ENCODE measurements around the gene UST. TPM values are rescaled to one million over a fixed set of nuclear protein-coding genes. Genes with fewer than 3 reads are reported as not detected.

UST gene
- total RNA-seq, 4 donors from 2014 or later, result 2.9 to 12.0 (median 5.7) TPM

DNA sequence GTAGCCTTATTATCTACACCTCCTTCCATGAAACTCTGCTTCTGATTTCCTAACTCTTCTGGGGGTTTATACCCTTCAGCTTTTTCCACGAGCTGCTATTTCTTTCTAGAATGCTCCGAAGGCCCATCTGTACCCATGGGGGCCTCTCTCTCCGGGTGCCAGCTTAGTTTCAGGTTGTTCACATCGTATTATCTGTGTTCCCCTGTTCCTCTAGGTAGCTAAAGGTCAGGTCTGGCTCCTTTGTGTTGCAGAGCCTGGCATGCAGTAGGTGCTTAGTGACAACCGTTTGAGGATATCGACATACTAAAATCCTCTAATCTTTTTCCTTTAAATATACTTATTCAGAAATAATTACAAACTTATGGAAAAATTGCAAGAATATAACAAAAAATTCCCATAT, 73.0 kb downstream of the UST start:
- no peak overlapping the region for H3K4me3 ChIP-seq
- no peak for DNase-seq
- intact Hi-C loops (cut with DNase I), result no loop called here
- peaks cover 0 to 1% (median 0%) of the 10 kb centered on the region in 3 donors for H3K9me3 ChIP-seq
- no peaks in the 10 kb centered on the region for H3K36me3 ChIP-seq
- no peaks in the 10 kb centered on the region for H3K27me3 ChIP-seq
- peaks cover 4 to 13% (median 10%) of the 10 kb centered on the region in 3 donors for H3K4me1 ChIP-seq
- WGBS, 2 donors, result 86% methylated on average over 6 of the region's 6 CpGs
- TF ChIP-seq, protein P1, sequence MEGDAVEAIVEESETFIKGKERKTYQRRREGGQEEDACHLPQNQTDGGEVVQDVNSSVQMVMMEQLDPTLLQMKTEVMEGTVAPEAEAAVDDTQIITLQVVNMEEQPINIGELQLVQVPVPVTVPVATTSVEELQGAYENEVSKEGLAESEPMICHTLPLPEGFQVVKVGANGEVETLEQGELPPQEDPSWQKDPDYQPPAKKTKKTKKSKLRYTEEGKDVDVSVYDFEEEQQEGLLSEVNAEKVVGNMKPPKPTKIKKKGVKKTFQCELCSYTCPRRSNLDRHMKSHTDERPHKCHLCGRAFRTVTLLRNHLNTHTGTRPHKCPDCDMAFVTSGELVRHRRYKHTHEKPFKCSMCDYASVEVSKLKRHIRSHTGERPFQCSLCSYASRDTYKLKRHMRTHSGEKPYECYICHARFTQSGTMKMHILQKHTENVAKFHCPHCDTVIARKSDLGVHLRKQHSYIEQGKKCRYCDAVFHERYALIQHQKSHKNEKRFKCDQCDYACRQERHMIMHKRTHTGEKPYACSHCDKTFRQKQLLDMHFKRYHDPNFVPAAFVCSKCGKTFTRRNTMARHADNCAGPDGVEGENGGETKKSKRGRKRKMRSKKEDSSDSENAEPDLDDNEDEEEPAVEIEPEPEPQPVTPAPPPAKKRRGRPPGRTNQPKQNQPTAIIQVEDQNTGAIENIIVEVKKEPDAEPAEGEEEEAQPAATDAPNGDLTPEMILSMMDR (IDR thresholded peaks at IDR 0.05), result no peak
- TF ChIP-seq POLR2A (IDR thresholded peaks at IDR 0.05), result no peak
- H3K27ac ChIP-seq, result no peak overlapping the region

GRCh38 chr6:148822819-148823218, 76.0 kb downstream of the UST start:
- H3K9me3 ChIP-seq, result no peaks in the 10 kb centered on the region
- peaks cover 4 to 13% (median 7%) of the 10 kb centered on the region in 3 donors for H3K4me1 ChIP-seq
- TF ChIP-seq POLR2A (IDR thresholded peaks at IDR 0.05), result no peak
- TF ChIP-seq, protein P1 (IDR thresholded peaks at IDR 0.05), result no peak
- no peaks in the 10 kb centered on the region for H3K36me3 ChIP-seq
- no peak overlapping the region for H3K4me3 ChIP-seq
- intact Hi-C loops (cut with DNase I), result no loop called here
- DNase-seq, result no peak
- no peaks in the 10 kb centered on the region for H3K27me3 ChIP-seq
- H3K27ac ChIP-seq, result no peak overlapping the region

DNA sequence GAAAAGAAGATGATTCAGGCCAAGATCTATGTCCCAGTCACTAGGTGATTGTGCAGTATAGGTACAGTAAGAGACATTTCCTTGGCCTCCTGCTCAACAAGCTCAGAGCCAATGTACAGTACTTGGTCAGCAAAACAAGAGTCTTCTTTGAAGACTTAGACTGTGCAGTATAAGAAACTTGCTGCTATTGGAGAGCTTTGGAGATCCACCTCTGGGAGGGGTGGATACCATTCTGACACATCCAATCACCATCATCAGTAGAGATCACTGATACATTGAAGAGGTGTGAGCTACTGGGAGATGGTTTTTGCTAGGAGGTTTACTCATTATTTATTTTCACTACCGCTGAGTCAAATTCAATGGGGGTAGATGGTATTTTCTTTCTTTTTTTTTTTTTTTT, 77.5 kb downstream of the UST start:
- no peak overlapping the region for H3K27ac ChIP-seq
- no peak overlapping the region for H3K4me3 ChIP-seq
- H3K9me3 ChIP-seq, result no peaks in the 10 kb centered on the region
- no peaks in the 10 kb centered on the region for H3K4me1 ChIP-seq
- H3K27me3 ChIP-seq, result no peaks in the 10 kb centered on the region
- intact Hi-C loops (cut with DNase I), result no loop called here
- 95 to 100% methylated on average over 1 of the region's 1 CpG for WGBS, 2 donors
- TF ChIP-seq POLR2A (IDR thresholded peaks at IDR 0.05), result no peak
- TF ChIP-seq, protein P1 (IDR thresholded peaks at IDR 0.05), result no peak
- no peak for DNase-seq
- no peaks in the 10 kb centered on the region for H3K36me3 ChIP-seq

- H3K27ac ChIP-seq, result no peak overlapping the region
- H3K27me3 ChIP-seq, result no peaks in the 10 kb centered on the region
- 86 to 100% methylated on average over 1 of the region's 1 CpG for WGBS, 2 donors
- H3K4me1 ChIP-seq, result peaks cover 0 to 6% (median 0%) of the 10 kb centered on the region in 3 donors
- DNase-seq, result no peak
- H3K4me3 ChIP-seq, result no peak overlapping the region
- TF ChIP-seq, protein P1 (IDR thresholded peaks at IDR 0.05), result no peak
- no peak for TF ChIP-seq POLR2A (IDR thresholded peaks at IDR 0.05)
- intact Hi-C loops (cut with DNase I), result no loop called here
- H3K36me3 ChIP-seq, result no peaks in the 10 kb centered on the region
- H3K9me3 ChIP-seq, result no peaks in the 10 kb centered on the region
Observed at GRCh38 chr6:148824960-148825359, 78.1 kb downstream of the UST start.

DNA sequence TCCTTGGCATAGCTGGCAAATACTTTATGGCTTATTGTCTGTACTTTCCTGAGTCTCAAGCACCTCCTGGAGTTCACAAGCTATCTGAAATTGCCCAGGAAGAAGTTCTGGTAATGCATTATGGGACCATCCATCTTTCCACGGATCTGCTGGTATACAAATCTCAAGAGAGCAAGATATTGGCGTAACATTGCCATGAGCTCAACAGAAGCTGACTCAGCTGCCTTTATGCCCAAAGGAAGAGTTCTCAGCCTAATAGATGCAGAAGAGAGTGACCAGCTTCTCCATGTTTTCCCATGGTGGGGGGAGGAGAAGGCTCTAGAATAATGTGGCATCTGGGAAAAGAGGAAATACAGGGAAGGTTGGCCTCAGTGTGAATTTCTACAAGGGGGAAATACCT, 78.7 kb downstream of the UST start:
- H3K27me3 ChIP-seq, result no peaks in the 10 kb centered on the region
- peaks cover 0 to 10% (median 0%) of the 10 kb centered on the region in 3 donors for H3K4me1 ChIP-seq
- DNase-seq, result no peak
- 85 to 96% methylated on average over 2 of the region's 2 CpGs for WGBS, 2 donors
- H3K27ac ChIP-seq, result no peak overlapping the region
- H3K36me3 ChIP-seq, result no peaks in the 10 kb centered on the region
- TF ChIP-seq, protein P1 (IDR thresholded peaks at IDR 0.05), result no peak
- TF ChIP-seq POLR2A (IDR thresholded peaks at IDR 0.05), result no peak
- intact Hi-C loops (cut with DNase I), result no loop called here
- H3K4me3 ChIP-seq, result no peak overlapping the region
- H3K9me3 ChIP-seq, result no peaks in the 10 kb centered on the region

Measured in esophagus squamous epithelium (tissue), 5 donors.